Smooth muscle cell of the umbilical artery (primary cell): ENCODE measurements around the gene GNMT. TPM values are rescaled to one million over a fixed set of nuclear protein-coding genes. Genes with fewer than 3 reads are reported as not detected.

ENCODE experiments used
- total RNA-seq: library from RNA; depleted of rRNA; stranded (reverse); fragments of >200 nt; gene quantifications from 2 replicates; pipeline ENCODE4 v1.2.3, GENCODE V29; 2014

The GNMT gene
- 0.30 TPM in 1 of 2 replicates, not detected in the other for total RNA-seq

DNA sequence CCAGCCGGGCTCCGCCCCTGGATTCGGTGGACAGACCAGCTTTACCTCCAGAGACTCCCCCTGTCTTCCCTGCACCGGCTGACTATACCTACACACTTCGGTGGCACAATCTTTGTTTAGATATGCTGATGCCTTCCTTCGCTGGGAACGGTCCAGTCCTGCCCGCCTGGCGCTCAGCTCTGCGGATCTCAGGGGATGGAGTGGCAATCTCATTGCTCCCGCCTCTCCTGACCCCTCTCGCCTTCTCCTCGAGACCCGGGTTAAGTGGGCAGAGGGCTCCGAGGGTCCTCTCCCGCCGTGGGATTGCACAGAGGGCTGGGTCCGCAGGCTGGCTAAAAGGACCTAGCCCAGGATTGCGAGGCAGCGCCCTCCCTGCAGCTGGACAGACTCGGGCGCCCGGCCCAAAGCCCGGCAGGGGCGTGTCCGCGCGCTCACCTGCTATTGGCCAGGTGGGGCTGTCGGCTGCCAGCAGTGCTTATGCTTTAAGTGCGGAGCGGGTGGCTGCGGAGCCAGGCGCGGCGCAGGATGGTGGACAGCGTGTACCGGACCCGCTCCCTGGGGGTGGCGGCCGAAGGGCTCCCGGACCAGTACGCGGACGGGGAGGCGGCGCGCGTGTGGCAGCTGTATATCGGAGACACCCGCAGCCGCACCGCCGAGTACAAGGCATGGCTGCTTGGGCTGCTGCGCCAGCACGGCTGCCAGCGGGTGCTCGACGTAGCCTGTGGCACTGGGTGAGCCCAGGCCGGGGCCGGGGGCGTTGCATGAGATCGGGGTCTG is at the start of gene GNMT:
Gene GNMT (plus strand): TSS at position 512 of the 777 bp plus-strand sequence. CDS start 14 bp downstream, at position 526.

DNA sequence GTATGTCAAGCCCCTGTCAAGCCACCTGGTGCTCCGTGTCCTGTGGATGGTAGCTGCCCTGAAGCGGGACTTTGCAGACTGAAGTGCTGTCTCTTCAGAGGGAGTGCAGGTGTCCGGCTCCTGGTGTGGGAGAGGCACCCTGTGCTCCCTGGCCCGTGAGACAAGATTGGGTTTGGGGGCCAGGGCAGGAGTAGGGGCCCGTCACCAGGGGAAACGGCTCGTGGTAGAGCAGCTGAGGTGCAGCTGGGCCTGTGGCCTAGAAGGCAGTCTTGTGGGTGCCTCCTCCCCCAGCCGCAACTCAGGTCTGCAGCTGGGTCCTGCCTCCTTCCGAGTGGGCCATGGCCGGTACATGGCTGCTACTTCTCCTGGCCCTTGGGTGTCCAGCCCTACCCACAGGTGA is 44.8 kb upstream of the GNMT start, which contains the start of gene PTCRA:
Gene PTCRA (plus strand): TSS at position 322 of the 400 bp plus-strand sequence. CDS start 17 bp downstream, at position 339.

GRCh38 chr6:42928986-42929820 is 31.4 kb upstream of the GNMT start, which contains the start of gene CNPY3:
Gene CNPY3, plus strand, starts transcription at chr6:42929480. Its CDS starts 91 bp downstream, at chr6:42929571.

DNA sequence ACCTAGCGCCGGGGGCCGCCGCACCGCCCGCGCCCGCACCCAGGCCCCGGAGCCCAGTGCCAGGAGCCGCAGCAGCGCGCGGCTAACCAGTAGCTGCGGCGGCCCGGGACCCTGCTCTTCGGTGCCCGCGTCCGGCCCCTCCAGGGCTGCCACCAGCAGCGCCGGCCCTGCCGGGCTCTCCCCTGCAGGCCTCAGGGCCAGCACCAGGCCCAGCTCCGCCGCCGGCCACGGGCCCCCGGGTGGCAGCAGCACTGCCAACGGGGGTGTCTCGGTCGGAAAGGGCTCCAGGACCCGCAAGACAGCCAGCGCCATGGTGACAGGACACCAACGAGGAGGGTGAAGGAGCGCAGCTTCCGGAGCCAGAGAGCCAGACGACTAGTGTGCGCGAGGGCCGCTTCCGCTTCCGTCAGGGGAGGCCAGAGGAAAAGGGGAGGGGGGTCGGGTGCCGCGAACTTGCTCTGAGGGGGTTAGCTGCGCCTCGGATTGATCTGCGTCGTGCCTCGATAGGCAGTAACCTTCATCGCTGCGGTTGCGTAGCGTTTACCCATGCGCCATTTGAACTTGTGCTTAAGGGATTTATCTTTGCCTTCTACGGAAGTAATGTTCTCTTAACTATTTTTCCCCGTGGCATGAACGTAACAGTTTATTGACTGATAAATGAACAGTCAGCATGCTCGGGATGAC is 18.4 kb downstream of the GNMT start, which contains the start of gene PEX6:
Gene PEX6 (minus strand): TSS at position 343 of the 684 bp plus-strand sequence. CDS start 31 bp downstream, at position 312.

DNA sequence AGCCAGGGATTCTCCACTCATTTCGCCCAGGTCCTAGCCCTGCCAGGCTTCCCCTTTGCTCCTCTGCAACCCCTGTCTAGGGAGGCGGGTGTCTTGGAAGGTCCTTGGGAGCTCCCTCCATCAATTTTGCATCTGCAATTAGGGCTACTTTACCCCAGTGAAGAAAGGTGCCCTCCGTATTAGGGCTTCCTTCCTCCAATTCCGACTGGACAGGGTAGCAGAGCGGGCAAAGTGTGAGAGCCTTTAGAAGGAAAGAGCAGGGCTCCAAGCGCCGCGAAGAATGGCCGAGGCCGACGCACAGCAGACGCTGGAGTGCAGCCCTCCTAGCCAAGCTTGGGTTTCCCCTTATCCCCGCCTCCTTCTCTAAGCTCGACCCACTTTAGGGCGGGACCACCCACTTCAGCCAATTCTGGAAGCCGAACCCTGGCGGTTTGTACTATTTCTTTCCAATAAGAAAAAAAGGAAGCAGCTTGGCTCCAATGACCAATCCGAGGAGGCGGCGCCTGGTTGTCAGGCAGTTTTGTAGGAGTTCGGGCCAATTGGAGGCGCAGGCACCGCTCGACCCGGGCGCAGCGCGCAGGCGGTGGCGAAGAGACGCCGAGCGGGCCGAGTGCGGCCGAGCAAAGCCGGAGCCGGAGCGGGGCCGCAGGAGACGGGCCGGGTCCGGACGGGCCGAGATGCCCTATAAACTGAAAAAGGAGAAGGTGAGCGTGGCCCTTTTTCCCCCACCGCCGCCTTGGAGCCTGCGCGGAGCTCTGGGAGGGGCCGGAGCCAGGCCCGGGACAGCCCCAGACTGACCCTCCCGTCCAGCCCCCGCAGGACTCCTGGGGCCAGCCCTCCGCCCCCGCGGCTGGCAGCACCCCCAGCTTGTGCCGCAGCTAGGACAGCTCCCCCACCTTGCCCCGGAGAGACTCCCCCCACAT is 23.7 kb downstream of the GNMT start, which contains the start of gene PPP2R5D:
Gene PPP2R5D (plus strand): TSS at position 570 of the 923 bp plus-strand sequence. CDS start 108 bp downstream, at position 678.

Other genes with a start within 250 kb of the GNMT start
- 4.2 and 4.9 TPM in 2 replicates for gene PRPH2, start 238.2 kb upstream of the GNMT start, total RNA-seq
- gene TBCC, start 214.7 kb upstream of the GNMT start, total RNA-seq = 22.9 and 29.1 TPM in 2 replicates
- 3.9 and 5.1 TPM in 2 replicates for gene BICRAL, start 178.7 kb upstream of the GNMT start, total RNA-seq
- 107 and 128 TPM in 2 replicates for gene RPL7L1, start 81.1 kb upstream of the GNMT start, total RNA-seq
- not detected in 2 replicates for gene PTCRA, start 44.7 kb upstream of the GNMT start, total RNA-seq
- gene CNPY3, start 31.3 kb upstream of the GNMT start, total RNA-seq = 58.5 and 60.9 TPM in 2 replicates
- gene PEX6, start 18.4 kb downstream of the GNMT start, total RNA-seq = 38.0 and 65.6 TPM in 2 replicates
- gene PPP2R5D, start 23.8 kb downstream of the GNMT start, total RNA-seq = 19.6 and 33.6 TPM in 2 replicates
- 48.2 and 71.9 TPM in 2 replicates for gene MEA1, start 53.2 kb downstream of the GNMT start, total RNA-seq
- gene KLHDC3, start 53.5 kb downstream of the GNMT start, total RNA-seq = 46.9 and 69.5 TPM in 2 replicates
- gene RRP36, start 60.9 kb downstream of the GNMT start, total RNA-seq = 81.1 and 91.1 TPM in 2 replicates
- gene CUL7, start 93.1 kb downstream of the GNMT start, total RNA-seq = 68.3 and 89.7 TPM in 2 replicates
- gene MRPL2, start 98.7 kb downstream of the GNMT start, total RNA-seq = 13.4 and 13.8 TPM in 2 replicates
- gene KLC4, start 98.9 kb downstream of the GNMT start, total RNA-seq = 21.1 and 24.3 TPM in 2 replicates
- 257 and 544 TPM in 2 replicates for gene PTK7, start 115.6 kb downstream of the GNMT start, total RNA-seq
- gene SRF, start 210.5 kb downstream of the GNMT start, total RNA-seq = 22.6 and 28.9 TPM in 2 replicates
- 29.1 and 38.4 TPM in 2 replicates for gene CUL9, start 221.4 kb downstream of the GNMT start, total RNA-seq